ENCODE measurements around the gene PCDHGA6. TPM values are rescaled to one million over a fixed set of nuclear protein-coding genes. Genes with fewer than 3 reads are reported as not detected.
"Not testable (repeated sequence)": the region's sequence is repeated elsewhere in the genome, so short reads cannot be mapped to it uniquely, and the experiment has no call there.

Gene PCDHGA6
- total RNA-seq, 1 donor from 2014 or later, result 2.2 TPM

GRCh38 chr5:141360685-141361084 lies 13.0 kb upstream of the PCDHGA6 start:
- DNase-seq, result no peak

- no peak for DNase-seq
These were observed 11.0 kb upstream of the PCDHGA6 start for GRCh38 chr5:141362719-141363118.

GRCh38 chr5:141363952-141364660 lies 9.6 kb upstream of the PCDHGA6 start, which contains the start of gene PCDHGA5:
Gene PCDHGA5, plus strand, starts transcription at chr5:141364162. Its CDS starts 169 bp downstream, at chr5:141364331.
- peak; percentile 32 for DNase-seq

- no peak for DNase-seq
These were observed 7.4 kb upstream of the PCDHGA6 start for GRCh38 chr5:141366016-141366896.

GRCh38 chr5:141369994-141370848 lies 3.5 kb upstream of the PCDHGA6 start, which contains the start of gene PCDHGB3:
Gene PCDHGB3, plus strand, starts transcription at chr5:141370242. Its CDS starts 153 bp downstream, at chr5:141370395.
- DNase-seq, result peak; percentile 72

- no peak for DNase-seq
These were observed 1.9 kb upstream of the PCDHGA6 start for GRCh38 chr5:141371572-141372475.

- no peak for DNase-seq
These were observed 936 bp downstream of the PCDHGA6 start for GRCh38 chr5:141374627-141375026.

GRCh38 chr5:141375444-141376155 lies 1.9 kb downstream of the PCDHGA6 start:
- not testable (repeated sequence) for DNase-seq

- DNase-seq, result peak; percentile 53
These were observed 9.0 kb downstream of the PCDHGA6 start, which contains the start of gene PCDHGA7 for GRCh38 chr5:141382469-141383294. Gene PCDHGA7, plus strand, starts transcription at chr5:141382742. Its CDS starts 158 bp downstream, at chr5:141382900.

- no peak for DNase-seq
These were observed 9.7 kb downstream of the PCDHGA6 start for GRCh38 chr5:141383345-141383744.

GRCh38 chr5:141384471-141385267 lies 11.0 kb downstream of the PCDHGA6 start:
- no peak for DNase-seq

GRCh38 chr5:141387557-141388311 lies 14.0 kb downstream of the PCDHGA6 start, which contains the start of gene PCDHGB4:
Gene PCDHGB4, plus strand, starts transcription at chr5:141387698. Its CDS starts 187 bp downstream, at chr5:141387885.
- peak; percentile 67 for DNase-seq

- no peak for DNase-seq
These were observed 15.0 kb downstream of the PCDHGA6 start for GRCh38 chr5:141388661-141389060.

- no peak for DNase-seq
These were observed 15.7 kb downstream of the PCDHGA6 start for GRCh38 chr5:141389153-141390042.

GRCh38 chr5:141392429-141393198 lies 18.9 kb downstream of the PCDHGA6 start, which contains the start of gene PCDHGA8:
Gene PCDHGA8, plus strand, starts transcription at chr5:141392633. Its CDS starts 181 bp downstream, at chr5:141392814.
- no peak for DNase-seq

GRCh38 chr5:141393267-141393666 lies 19.6 kb downstream of the PCDHGA6 start:
- no peak for DNase-seq
